Stimulated activated CD4-positive, alpha-beta T cell treated with anti-CD3 and anti-CD28 coated beads, Interleukin-4, amount 100 ng/mL, for 4 hours (primary cell): ENCODE data around the gene TOP2A.
A peak's percentile ranks its signal among the peaks of the same experiment; 100 is the strongest.
"Not testable (repeated sequence)": the region's sequence is repeated elsewhere in the genome, so short reads cannot be mapped to it uniquely, and the experiment has no call there.

Experiments
- DNase-seq, 2 experiments: peaks; one replicate each; pipeline ENCODE4 v3.0.0-alpha.2; 2020

Gene TOP2A

DNA sequence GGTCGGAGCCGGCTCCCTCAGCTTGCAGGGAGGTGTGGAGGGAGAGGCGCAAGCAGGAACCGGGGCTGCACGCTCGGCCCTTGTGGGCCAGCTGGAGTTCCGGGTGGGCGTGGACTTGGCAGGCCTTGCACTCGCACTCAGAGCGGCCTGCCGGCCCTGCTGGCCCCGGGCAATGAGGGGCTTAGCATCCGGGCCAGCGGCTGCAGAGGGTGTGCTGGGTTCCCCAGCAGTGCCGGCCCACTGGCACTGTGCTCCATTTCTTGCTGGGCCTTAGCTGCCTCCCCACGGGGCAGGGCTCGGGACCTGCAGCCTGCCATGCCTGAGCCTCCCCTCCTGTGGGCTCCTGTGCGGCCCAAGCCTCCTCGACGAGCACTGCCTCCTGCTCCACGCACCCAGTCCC lies 41.9 kb downstream of the TOP2A start:
- DNase-seq, result not testable (repeated sequence)

GRCh38 chr17:40374821-40375498 lies 42.7 kb downstream of the TOP2A start:
- no peak for DNase-seq

GRCh38 chr17:40373999-40374398 lies 43.7 kb downstream of the TOP2A start:
- DNase-seq, result no peak

DNA sequence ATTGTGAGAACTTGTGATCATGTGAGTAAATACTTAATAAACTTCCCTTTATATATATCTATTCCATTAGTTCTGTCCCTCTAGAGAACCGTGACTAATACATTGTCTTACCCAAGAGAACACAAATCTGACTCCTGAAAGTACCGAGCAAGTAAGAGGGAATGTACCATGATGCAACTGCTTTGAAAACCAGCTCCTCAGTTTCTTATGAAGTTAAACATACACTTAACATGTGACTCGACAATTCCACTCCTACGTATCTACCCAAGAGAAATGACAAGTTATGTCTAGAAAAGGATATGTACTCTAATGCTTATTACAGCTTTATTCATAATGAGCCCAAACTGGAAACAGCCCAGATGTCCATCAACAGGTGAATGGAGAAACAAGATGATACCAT lies 44.4 kb downstream of the TOP2A start:
- DNase-seq, result no peak

DNA sequence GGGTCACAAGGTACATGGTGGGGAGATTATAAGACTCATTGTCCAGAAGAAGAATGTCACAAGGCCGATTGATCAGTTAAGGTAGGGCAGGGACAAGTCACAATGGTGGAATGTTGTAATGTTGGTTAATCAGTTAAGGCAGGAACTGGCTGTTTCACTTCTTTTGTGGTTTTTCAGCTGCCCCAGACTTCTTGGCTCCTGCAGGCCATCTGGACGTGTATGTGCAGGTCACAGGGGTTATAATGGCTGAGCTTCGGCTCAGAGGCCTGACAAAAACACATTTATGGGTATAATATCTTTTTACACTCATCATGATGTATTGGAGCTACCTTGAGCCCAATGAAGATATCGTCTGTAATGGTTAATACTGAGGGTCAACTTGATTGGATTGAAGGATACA lies 45.1 kb downstream of the TOP2A start:
- DNase-seq, result not testable (repeated sequence)

DNA sequence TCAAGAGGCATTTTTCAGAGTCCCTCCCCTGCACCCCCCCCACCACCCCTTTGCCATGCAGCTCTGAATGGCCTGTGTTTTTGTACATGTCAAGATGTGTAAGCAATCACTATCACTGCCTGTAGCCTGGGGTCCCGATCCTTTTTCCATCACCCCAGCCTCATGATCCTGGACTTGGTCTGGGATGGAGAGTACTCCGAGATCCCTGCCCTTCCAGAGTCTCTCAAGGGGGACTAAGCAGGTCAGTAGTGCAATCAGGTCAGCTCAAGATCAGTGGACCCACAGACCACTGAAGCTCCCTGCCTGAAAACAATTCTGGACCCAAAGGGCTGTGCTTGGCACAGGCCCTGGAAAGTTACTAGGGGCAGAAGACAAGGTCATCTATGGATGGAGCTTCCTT lies 45.7 kb downstream of the TOP2A start:
- no peak for DNase-seq

GRCh38 chr17:40371261-40371929 lies 46.3 kb downstream of the TOP2A start:
- no peak for DNase-seq

- DNase-seq, result no peak
Observed at GRCh38 chr17:40369923-40370322, 47.8 kb downstream of the TOP2A start.

GRCh38 chr17:40367728-40368127 lies 50.0 kb downstream of the TOP2A start:
- DNase-seq, result not testable (repeated sequence)

DNA sequence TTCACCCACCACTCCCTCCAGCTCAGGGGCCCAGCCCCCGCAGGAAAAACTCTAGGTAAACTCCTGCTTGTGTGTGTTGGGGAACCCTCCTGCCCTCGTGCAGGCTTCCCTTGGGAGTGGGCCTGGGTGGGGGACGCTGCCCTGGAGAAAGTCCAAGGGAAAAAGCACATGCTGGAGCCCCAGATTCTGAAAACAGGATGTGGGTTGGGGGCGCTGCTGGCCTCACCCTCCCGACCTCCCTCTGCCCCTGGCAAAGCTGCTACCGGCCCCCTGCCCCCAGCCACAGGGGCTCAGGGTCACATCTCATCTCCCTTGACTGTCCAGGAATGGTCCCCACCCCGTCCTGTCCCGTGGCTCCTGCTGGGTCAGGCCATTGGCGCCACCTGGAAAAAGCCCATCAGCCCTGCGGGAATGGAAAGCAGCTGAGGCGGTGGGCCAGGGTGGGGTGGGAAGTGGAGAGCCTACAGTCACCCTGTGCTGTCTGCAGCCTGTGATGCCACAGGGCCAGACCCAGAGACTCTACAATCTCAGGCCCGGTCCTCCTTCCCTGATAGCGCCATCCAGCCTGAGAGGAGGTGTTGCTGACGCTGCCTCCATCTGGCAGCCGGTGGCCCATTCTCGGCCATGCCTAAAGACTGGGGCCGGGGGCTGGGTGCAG lies 50.7 kb downstream of the TOP2A start:
- no peak for DNase-seq

DNA sequence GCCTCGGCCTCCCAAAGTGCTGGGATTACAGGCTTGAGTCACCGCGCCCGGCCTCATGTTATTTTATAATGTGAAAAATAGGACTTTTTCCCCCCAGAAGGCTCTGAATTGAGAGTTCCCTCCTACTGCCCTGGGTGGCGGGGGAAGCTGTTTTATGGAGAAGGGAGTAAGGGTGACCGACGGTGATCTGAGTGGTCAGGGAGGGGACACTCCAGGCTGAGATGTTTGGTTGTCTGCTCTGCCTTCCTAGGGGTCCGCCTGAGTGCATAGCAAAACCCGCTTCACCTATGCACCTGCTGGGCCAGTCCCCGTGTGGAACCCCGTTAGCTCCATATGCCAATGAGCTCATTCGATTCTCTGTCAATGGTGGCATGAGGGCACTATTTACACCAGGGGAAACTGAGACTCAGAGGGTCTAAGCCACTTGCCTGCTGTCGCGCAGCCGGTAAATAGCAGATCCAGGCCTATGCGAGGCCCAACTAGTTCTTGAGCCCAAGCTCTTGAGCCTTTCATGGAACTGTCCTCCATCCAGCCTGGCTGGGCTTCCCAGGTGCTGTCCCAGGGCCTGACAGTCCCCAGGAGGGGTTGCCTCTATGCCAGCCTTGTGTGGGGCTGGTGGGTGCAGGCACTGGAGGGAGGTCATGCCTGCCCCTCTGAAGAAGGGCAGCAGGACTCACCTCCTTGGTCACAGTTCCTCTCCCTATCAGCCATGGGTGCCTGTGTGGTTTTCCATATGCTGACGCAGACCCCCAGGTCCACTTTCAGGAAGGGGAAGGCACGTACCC lies 51.4 kb downstream of the TOP2A start:
- no peak for DNase-seq

DNA sequence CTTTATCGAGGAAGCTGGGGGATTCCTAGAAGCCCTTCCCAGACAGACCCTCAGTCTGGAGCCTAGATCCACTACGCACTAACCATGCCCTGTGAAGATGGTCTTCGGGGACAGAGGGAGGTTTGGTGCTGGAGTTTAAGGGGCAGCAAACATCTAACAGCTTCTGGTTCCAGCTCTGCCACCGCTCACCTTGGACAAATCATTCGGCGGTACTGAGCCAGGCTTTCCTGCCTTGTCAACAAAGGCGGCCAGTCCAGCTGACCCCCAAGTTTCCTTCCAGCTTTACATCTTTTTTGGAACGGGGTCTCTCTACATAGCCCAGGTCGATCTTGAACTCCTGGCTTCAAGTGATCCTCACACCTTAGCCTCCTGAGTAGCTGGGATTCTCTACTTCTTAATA lies 52.8 kb downstream of the TOP2A start:
- DNase-seq, result no peak

- no peak for DNase-seq
Observed at GRCh38 chr17:40364121-40364861, 53.4 kb downstream of the TOP2A start, which contains the start of gene GJD3. GJD3 (minus strand) TSS chr17:40364737; CDS start chr17:40363815, 922 bp downstream.

DNA sequence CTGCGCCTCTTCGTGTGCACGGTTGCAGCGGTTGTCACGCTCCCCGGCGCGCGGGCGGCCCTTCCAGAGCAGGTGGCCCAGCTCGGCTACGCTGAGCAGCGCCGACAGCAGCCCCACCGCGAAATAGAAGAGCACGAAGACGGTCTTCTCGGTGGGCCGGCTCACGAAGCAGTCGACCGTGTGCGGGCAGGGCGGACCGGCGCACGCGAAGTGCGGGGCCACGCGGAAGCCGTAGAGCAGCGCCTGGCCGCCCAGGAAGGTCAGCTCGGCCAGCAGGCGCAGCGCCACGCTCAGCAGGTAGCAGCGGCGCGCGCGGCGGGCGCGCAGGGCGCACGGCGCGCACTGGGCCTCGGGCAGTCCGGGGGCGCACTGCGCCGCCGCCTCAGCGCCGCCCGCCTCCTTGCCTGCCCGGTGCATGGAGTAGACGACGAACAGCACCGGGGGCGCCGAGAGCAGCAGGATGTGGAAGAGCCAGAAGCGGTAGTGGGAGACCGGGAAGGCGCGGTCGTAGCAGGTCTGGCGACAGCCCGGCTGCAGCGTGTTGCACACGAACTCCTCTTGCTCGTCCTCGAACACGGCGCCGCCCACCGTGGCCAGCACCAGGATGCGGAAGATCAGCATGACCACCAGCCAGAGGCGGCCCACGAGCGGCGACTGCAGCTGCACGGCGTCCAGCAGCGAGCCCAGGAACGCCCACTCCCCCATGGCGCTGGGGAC lies 54.4 kb downstream of the TOP2A start:
- peak in 1 of 2 experiments; percentile 33 for DNase-seq

- DNase-seq, result peak; percentile 76 to 83
Observed at GRCh38 chr17:40362696-40363110, 55.0 kb downstream of the TOP2A start.

GRCh38 chr17:40361925-40362695 lies 55.6 kb downstream of the TOP2A start:
- DNase-seq, result no peak

DNA sequence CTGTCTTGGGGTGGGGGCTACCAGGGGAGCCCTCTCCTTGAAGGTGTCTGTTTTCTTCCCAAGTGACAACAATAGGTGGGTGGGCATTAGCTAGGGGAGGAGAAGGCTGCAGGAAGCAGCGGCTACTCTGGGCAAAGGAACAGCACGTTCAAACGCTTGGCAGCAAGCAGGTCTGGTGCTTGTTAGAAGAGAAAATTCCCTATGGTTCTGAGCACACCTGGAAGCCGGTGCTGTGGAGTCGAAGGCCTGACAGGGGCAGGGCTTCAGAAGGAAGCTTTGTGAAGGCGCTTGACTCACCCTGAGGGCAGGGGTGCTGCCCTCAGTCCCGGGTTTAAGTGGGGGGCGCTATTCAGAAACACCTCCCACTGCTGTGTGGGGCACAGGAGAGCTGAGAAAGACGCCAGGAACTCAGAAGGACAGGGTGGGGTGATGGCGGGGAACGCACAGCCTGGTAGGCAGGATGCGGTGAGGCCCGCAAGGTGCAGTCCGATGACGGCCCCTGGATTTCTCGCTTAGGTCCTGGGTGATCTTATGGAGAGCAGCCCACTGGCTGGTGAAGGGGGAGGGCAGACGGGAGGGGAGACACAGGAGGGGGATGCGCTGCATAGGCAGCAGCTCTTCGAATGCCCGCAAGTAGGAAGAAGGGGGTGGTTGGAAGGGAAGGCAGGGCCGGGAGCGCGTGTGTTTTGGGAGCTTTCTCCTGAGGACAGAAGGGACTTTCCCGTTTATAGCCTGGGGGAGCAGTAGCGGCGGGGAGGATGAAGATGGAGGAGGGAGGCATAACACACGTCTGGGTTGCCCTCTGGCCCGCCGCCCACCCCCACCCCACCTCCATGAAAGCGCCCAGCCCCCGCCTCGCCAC lies 56.4 kb downstream of the TOP2A start:
- no peak for DNase-seq

DNA sequence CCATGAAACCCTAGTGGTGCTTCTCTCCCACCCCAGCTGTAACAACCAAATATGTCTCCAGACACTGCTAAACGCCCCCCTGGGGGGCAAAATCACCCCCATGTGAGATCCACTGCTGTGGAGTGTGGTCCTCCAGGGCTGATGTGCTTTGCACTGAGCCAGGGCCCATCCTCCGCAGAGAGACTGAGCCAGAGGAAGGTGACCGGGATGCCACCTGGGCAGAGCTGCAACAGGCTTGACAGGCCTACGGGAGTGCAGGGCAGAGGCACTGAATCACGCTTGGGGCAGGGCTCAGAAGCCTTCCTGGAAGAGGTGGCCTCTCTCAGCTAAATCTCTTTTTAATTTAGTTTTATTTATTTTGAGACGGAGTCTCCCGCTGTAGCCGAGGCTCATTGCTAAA lies 57.6 kb downstream of the TOP2A start:
- no peak for DNase-seq

- peak; percentile 82 to 90 for DNase-seq
Observed at GRCh38 chr17:40358323-40359038, 59.2 kb downstream of the TOP2A start.
